H1 (cell line): ENCODE results near the gene TUBB2B. TPM values are rescaled to one million over a fixed set of nuclear protein-coding genes. Genes with fewer than 3 reads are reported as not detected.

Experiments
- CHD7 ChIP-seq: fragments of 300-600 bp; sonication (generic); IDR thresholded peaks from 2 replicates; pipeline ENCODE4 v1.7.1; 2012; ENCODE audit warnings: low read length, moderate library complexity, mild to moderate bottlenecking, inconsistent platforms; ENCODE audit not compliant: insufficient replicate concordance
- MAFK ChIP-seq: IDR thresholded peaks from 2 replicates; pipeline ENCODE4 v1.6.1; 2012; ENCODE audit warnings: low read depth, mild to moderate bottlenecking, improper control_type of control experiment, low read length
- NANOG ChIP-seq: IDR thresholded peaks from 2 replicates; pipeline ENCODE4 v1.6.1; 2011; ENCODE audit warnings: low read length, low read depth, mild to moderate bottlenecking, inconsistent platforms; ENCODE audit not compliant: insufficient read depth, poor library complexity, severe bottlenecking
- TCF12 ChIP-seq: IDR thresholded peaks from 2 replicates; pipeline ENCODE4 v1.6.1; 2011; ENCODE audit warnings: low read depth, mild to moderate bottlenecking, low read length
- TEAD4 ChIP-seq: IDR thresholded peaks from 2 replicates; pipeline ENCODE4 v1.6.1; 2012; ENCODE audit warnings: low read depth, low read length, inconsistent platforms, mixed read lengths
- polyA plus RNA-seq, 7 experiments: library from polyadenylated mRNA; depleted of rRNA in 3 of 7; stranded (reverse) in 5 of 7; unstranded in 2 of 7; fragments of >200 nt in 5 of 7; fragments of 200-250 nt in 2 of 7; gene quantifications; 1 replicate in 5 of 7; 2 replicates in 1 of 7; 4 replicates in 1 of 7; pipeline versions ENCODE4 v1.2.1 to v1.2.3, GENCODE V29; 2011 to 2013; ENCODE audit warnings: missing spikeins in 2 of 7, mixed read lengths in 2 of 7
- total RNA-seq: library from RNA; stranded (reverse); fragmentation: NEBNext Ultra II Directional; extraction: Animal tissue kit (Norgen Biotek cat#: 25700); gene quantifications from 2 replicates; pipeline ENCODE4 v1.2.1, GENCODE V29; 2021

TUBB2B gene
- total and polyA plus RNA-seq, 2 of the 8 experiments (the other 6 are each of a cell fraction or from before 2014, with no cell fraction given): 612 to 722 TPM

DNA sequence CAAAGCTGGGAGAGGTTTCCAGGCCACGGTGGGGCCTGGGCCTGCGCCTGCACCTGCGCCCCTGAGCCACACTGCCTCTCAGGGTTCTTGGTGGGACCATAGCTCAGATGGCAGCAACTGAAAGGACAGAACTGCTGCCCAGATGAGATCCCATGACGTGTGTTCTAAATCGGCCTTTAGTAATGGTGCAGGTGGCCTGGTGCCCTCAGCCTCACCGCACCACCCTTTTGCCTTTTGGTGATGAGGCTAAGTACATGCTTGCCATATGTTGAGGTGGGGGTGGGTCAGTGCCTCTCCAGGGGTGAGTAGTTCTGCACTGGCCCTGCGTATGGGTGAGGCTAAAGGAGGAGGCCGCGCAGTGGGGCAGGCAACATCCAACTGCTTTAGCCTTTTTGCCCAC lies 38.7 kb upstream of the TUBB2B start (continued):
- TF ChIP-seq CHD7: no peak
- TF ChIP-seq NANOG: no peak
- TF ChIP-seq TCF12: no peak
- TF ChIP-seq TEAD4: no peak
- TF ChIP-seq MAFK: no peak
